Measurements from ENCODE around the gene NTM.

- TF ChIP-seq POLR2AphosphoS5 (IDR thresholded peaks at IDR 0.05; ENCODE audit: low read depth, low read length) (no peak), POLR2A (IDR thresholded peaks at IDR 0.05; ENCODE audit: low read depth, low read length) (no peak)
Observed at GRCh38 chr11:131838016-131838415, 467.6 kb downstream of the NTM start.

All from GM12891 (cell line).